WTC11 (cell line): ENCODE data around the gene MET.

ENCODE experiments used
- CTCF ChIP-seq: fragments of 200-600 bp; IDR thresholded peaks from 2 replicates; pipeline ENCODE4 v1.8.0; 2022; ENCODE audit warnings: antibody characterized with exemption
- MYBL2 ChIP-seq: sonication (generic); formaldehyde crosslinking; IDR thresholded peaks from 2 replicates; pipeline ENCODE4 v1.8.1; 2023; ENCODE audit warnings: mild to moderate bottlenecking, moderate library complexity, missing genetic modification reagents
- RELA ChIP-seq: sonication (generic); formaldehyde crosslinking; IDR thresholded peaks from 2 replicates; pipeline ENCODE4 v1.8.1; 2022; ENCODE audit warnings: missing genetic modification reagents, mild to moderate bottlenecking, borderline replicate concordance
- RORB ChIP-seq: fragments of 250-450 bp; sonication (Bioruptor Pico); IDR thresholded peaks from 2 replicates; pipeline ENCODE4 v1.9.0; 2021; ENCODE audit warnings: mild to moderate bottlenecking
- SP1 ChIP-seq: sonication (generic); formaldehyde crosslinking; conservative IDR thresholded peaks from 2 replicates; pipeline ENCODE4 v1.8.1; 2022; ENCODE audit warnings: missing genetic modification reagents
- TF ChIP-seq, protein P1 (sequence below): sonication (generic); formaldehyde crosslinking; IDR thresholded peaks from 2 replicates; pipeline ENCODE4 v1.8.1; 2022; ENCODE audit warnings: low read depth, missing genetic modification reagents, borderline replicate concordance
- TF ChIP-seq, protein P2 (sequence below): fragments of 250-450 bp; sonication (Bioruptor Pico); IDR thresholded peaks from 2 replicates; pipeline ENCODE4 v2.1.2; 2022; ENCODE audit warnings: mild to moderate bottlenecking, moderate library complexity

DNA sequence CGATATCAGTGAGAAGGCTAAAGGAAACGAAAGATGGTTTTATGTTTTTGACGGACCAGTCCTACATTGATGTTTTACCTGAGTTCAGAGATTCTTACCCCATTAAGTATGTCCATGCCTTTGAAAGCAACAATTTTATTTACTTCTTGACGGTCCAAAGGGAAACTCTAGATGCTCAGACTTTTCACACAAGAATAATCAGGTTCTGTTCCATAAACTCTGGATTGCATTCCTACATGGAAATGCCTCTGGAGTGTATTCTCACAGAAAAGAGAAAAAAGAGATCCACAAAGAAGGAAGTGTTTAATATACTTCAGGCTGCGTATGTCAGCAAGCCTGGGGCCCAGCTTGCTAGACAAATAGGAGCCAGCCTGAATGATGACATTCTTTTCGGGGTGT lies 27.7 kb downstream of the MET start:
- no peak for TF ChIP-seq CTCF
- no peak for TF ChIP-seq SP1 (CRISPR knock-in tag)
- no peak for TF ChIP-seq RORB (CRISPR knock-in tag)
- TF ChIP-seq, protein P1, sequence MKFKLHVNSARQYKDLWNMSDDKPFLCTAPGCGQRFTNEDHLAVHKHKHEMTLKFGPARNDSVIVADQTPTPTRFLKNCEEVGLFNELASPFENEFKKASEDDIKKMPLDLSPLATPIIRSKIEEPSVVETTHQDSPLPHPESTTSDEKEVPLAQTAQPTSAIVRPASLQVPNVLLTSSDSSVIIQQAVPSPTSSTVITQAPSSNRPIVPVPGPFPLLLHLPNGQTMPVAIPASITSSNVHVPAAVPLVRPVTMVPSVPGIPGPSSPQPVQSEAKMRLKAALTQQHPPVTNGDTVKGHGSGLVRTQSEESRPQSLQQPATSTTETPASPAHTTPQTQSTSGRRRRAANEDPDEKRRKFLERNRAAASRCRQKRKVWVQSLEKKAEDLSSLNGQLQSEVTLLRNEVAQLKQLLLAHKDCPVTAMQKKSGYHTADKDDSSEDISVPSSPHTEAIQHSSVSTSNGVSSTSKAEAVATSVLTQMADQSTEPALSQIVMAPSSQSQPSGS (CRISPR knock-in tag) = no peak
- no peak for TF ChIP-seq MYBL2 (CRISPR knock-in tag)
- TF ChIP-seq RELA (CRISPR knock-in tag) = no peak
- TF ChIP-seq, protein P2, sequence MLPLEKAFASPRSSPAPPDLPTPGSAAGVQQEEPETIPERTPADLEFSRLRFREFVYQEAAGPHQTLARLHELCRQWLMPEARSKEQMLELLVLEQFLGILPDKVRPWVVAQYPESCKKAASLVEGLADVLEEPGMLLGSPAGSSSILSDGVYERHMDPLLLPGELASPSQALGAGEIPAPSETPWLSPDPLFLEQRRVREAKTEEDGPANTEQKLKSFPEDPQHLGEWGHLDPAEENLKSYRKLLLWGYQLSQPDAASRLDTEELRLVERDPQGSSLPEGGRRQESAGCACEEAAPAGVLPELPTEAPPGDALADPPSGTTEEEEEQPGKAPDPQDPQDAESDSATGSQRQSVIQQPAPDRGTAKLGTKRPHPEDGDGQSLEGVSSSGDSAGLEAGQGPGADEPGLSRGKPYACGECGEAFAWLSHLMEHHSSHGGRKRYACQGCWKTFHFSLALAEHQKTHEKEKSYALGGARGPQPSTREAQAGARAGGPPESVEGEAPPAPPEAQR = no peak
